ENCODE results near the gene PDLIM5. TPM values are rescaled to one million over a fixed set of nuclear protein-coding genes. Genes with fewer than 3 reads are reported as not detected.

PDLIM5 gene
- total RNA-seq, 4 donors from 2014 or later: 90.8 to 169 (median 121) TPM

GRCh38 chr4:94462572-94462971 lies 10.8 kb downstream of the PDLIM5 start:
- TF ChIP-seq CTCF (IDR thresholded peaks at IDR 0.05; ENCODE audit: low read depth): no peak

- TF ChIP-seq CTCF (IDR thresholded peaks at IDR 0.05; ENCODE audit: low read depth): no peak
Measured at GRCh38 chr4:94463771-94464170, 12.0 kb downstream of the PDLIM5 start.

GRCh38 chr4:94466371-94466770 lies 14.6 kb downstream of the PDLIM5 start:
- no peak for TF ChIP-seq CTCF (IDR thresholded peaks at IDR 0.05; ENCODE audit: low read depth)

GRCh38 chr4:94466923-94467322 lies 15.2 kb downstream of the PDLIM5 start:
- TF ChIP-seq CTCF (IDR thresholded peaks at IDR 0.05; ENCODE audit: low read depth): no peak

- TF ChIP-seq CTCF (IDR thresholded peaks at IDR 0.05; ENCODE audit: low read depth): no peak
Measured at GRCh38 chr4:94468093-94468769, 16.5 kb downstream of the PDLIM5 start.

GRCh38 chr4:94469221-94469784 lies 17.6 kb downstream of the PDLIM5 start:
- TF ChIP-seq CTCF (IDR thresholded peaks at IDR 0.05; ENCODE audit: low read depth): no peak

- no peak for TF ChIP-seq CTCF (IDR thresholded peaks at IDR 0.05; ENCODE audit: low read depth)
Measured at GRCh38 chr4:94470132-94470531, 18.4 kb downstream of the PDLIM5 start.
